GM19035 (cell line): ENCODE results near the gene DENND4A.
"Not testable (repeated sequence)": the region's sequence is repeated elsewhere in the genome, so short reads cannot be mapped to it uniquely, and the experiment has no call there.

Experiments
- ATAC-seq: cut with Tn5 transposase; IDR thresholded peaks from one replicate; pipeline ENCODE4 v1.9.1; 2021; ENCODE audit not compliant: unreplicated experiment

The DENND4A gene

DNA sequence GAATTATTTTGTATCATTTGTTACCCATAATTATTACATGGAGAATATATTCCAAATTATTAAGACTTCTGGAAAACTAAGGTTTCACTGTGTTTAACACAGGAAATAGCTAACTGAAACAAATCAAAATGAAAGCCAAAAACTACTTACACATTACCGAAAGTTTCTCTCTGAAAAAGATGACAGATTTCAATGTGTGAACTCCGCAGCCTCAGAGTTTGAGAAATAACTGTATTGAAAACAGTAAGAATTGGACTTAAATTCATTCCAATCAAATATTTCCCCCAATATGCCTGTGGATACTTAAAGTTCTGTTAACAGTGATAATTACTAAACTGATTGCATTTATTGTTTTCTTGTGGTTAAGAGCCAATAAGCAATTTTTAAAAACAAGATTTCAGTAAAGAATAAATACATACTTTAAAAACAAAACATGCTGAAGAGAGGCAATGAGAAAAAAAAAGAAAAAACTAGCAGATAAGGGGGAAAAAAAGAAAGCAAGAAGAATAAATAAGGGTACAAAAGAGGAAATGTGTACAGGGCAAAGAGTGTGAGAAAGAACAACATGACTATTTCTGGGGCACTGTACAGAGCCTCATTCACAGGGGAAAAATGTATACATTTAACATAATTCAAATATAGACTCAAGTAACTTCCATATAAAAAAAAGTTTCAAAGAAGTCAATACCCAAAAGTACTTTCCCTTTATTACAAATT, 30.7 kb downstream of the DENND4A start:
- no peak for ATAC-seq

DNA sequence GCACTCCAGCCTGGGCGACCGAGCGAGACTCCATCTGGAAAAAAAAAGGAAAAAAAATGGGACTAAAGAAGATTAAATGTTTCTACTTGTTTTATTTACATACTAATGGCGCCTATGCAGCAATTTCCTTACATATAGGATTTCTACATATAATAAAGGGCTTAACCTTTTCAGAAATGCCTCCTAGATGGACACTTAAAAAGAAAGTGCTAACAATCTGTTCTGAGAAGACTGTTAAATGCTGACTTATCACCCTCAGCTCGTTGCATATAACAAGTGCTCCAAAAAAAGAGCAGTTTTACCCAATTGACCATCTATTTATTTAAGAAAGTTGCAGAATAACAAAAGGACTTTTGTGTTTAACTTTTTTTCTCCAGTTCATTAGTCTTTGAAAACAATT, 32.7 kb downstream of the DENND4A start:
- ATAC-seq, result no peak

DNA sequence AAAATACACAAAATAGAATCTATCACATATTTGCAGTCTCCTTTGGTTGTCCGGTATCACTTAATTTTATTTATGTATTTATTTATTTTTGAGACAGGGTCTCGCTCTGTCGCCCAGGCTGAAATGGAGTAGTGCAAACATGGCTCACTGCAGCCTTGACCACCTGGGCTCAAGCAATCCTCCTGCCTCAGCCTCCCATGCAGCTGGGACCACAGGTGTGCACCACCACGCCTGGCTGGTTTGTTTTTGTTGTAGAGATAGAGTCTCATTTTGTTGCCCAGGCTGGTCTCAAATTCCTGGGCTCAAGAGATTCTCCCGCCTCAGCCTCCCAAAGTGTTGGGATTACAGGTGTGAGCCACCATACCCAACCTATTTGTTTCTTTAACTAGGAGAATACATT, 33.9 kb downstream of the DENND4A start:
- ATAC-seq, result no peak

DNA sequence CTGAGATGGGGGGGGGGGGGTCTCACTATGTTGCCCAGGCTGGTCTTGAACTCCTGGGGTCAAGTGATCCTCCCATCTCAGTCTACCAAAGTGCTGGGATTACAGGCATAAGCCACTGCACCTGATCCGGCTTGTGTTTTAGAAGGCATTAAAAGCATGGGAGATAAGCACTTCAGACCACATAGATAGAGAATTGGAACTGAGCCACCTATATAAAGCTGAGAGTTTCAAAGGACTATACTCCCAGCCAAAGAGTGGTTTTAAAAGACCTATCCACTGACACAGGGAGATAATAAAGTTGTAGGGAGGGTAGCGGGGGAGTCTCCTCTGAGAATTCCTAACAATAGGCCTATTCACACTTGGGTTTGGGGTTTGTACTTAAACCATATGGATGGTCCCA, 34.8 kb downstream of the DENND4A start:
- ATAC-seq, result no peak

DNA sequence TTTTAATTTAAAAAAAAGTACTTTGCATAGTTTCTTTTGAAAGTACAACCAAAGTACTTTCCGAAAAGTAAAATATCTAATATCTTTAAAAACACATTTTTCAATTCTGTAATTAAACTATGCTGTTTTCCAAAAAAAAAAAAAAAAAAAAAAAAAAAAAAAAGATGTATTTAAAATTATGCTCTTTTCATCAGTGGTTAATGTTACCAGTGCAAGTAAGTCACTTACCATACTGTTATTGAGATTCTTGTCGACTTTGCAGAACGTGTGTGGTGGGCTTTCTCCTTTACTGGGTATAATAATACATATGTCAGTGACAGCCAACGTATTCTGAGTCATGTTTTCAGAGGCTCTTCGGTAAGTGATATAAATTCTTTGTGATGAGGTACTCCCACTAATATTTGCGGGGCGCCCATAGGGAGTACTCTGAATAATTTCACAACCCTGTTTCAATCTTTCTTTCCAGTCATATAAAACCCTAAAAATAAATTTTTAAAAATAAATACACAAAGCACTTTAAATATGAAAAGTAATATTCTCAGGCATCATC, 39.9 kb downstream of the DENND4A start:
- no peak for ATAC-seq

DNA sequence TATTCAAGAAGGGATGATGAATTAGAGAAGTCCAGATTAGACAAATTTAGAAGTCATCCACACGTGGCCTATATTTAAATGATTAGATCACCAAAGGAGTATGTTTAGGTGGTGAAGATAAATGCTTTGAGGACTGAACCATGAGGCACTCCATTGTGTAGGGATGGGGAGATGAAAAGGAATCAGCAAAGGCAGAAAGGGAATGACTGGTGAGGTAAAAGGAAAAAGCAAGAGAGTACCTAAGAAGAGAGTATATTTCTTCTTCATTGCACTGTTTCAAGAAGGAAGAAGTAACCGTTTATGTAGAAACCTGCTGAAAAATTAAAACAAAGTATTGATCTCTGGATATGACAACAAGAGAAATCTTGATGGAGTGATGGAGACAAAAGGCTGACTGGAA, 40.7 kb downstream of the DENND4A start:
- no peak for ATAC-seq

DNA sequence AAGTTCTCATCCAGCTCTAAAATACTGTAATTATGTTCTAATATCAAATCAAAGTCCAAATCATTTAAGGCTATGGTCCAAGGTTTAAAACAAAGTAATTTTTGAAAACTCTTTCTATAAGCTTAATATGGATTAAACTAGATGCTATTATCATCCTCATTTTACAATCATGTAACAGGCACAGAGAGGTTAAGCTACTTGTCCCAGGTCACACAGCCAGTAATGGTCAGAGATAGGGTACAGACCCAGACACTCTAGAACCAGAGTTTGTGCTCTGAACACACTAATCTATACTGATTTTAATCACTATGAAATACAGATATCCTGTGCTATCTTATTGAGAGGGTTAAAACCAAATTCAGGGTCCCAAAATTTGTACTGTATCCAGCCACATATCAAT, 44.8 kb downstream of the DENND4A start:
- ATAC-seq, result no peak

DNA sequence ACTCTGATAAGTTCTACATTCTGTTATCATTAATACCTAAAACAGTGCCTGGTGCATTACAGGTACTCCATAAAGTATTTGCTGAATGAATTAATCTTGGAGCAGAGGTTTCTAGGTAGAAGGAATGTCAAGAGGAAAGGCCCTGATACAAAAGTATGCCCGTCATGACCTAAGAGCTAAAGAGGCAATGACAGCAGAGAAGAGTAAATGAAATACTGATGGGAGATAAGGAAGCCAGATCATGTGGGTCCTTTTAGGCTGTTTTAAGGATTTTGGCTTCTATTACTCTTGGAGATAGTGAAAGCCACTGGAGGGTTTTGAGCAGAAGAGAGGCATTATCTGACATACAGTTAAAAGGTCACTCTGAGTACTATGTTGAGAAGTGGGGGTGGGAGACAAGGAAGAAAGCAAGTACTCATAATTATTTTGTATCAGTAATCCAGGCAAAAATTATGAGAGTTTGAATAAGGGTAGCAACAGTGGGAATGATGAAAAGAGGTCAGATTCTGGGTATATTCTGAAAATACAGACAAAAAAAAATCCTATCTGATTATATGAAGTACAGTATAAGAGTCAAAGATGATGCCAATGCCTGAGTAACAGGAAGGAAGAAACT, 48.3 kb downstream of the DENND4A start:
- ATAC-seq, result no peak

DNA sequence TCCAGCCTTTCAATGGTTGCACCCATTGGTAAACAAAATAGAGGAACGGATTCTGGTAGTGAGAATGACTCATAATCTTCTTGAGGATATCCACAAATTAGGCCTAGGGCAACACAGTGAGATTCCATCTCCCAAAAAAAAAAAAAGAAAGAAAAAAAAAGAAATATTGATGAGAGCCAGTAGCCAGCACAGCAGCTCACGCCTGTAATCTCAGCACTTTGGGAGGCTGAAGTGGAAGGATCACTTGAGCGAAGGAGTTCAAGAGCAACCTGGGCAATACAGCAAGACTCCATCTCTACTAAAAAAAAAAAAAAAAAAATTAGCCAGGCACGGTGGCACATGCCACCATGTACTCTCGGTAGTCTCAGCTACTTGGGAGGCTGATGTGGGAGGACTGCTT, 51.9 kb downstream of the DENND4A start:
- ATAC-seq, result no peak

DNA sequence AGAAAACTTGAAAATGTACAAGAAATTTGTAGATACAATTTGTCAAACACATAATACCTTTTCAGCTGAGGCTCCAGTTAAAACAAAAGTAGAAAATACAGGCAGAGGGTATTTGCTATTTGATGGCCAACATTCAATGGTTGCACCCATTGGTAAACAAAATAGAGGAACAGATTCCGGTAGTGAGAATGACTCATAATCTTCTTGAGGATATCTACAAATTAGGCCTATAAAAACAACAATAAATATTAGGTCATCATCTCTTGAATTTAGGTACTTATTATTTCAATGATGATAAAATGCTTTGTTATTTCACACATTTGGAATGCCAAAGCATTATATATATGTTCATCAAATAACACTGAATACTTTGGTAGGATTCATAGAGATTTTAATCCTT, 53.4 kb downstream of the DENND4A start:
- ATAC-seq, result no peak

DNA sequence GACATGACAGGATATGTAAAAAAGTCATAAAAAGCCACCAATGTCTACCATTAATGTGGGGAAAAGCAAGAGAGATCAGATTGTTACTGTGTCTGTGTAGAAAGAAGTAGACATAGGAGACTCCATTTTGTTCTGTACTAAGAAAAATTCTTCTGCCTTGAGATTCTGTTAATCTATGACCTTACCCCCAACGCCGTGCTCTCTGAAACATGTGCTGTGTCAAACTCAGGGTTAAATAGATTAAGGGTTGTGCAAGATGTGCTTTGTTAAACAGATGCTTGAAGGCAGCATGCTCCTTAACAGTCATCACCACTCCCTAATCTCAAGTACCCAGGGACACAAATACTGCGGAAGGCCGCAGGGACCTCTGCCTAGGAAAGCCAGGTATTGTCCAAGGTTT, 58.5 kb downstream of the DENND4A start:
- not testable (repeated sequence) for ATAC-seq

DNA sequence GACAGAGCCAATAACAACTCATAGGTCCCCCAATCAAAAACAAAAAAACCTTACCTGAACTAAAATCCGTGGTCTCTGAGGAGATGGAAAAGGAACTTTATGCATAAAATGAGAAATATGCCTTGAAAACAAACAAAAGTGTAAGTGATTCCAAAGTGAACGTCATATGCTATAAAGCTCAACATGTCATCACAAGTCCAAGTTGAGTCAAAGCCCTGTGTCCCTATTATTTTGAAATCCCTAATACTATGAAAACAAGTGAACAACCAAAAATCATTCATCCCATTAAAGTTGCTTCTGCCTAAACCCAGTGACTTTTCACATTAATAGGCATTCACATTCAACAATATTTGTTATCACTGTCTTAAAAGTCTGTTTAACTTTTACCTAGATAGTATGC, 59.4 kb downstream of the DENND4A start:
- ATAC-seq, result no peak

DNA sequence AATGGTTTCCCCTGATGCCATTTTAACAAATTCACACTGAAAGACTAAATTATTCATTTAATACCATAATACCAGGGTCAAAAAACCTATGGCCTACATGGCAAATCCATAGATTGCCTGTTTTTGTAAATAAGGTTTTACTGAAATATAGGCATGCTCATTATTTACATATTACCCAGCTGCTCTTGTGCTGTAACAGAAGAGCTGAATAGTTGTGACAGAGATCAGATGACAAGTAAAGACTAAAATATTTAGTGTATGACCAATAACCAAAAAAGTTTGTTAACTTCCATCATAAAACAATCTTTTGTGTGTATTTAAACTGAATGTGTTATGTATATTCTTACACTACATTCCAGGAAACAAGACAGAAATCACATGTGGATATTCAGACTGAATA, 60.2 kb downstream of the DENND4A start:
- no peak for ATAC-seq

DNA sequence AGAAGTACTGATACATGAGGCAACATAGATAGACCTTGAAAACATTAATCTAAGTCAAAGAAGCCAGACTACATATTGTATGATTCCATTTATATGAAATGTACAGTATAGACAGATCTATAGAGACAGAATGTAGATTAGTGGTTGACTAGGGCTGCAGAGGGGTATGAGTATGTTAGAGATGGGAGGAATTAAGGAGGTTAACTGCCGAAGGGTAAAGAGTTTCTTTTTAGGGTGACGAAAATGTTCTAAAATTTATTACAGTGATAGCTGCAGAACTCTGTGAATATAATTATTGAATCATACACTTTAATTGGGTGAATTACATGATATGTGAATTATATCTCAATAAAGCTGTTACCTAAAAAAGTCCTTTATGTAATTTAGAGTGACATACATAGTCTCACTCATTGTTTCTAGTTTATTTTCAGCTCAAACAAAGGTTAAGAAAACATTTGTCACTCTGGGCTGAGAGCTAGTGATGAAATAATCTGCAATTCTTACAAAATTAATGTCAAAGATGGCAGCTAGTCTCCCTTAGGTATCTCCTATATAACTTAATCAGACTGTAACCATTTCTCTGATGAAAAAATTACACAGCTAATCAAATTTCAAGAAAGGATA, 61.4 kb downstream of the DENND4A start:
- no peak for ATAC-seq

DNA sequence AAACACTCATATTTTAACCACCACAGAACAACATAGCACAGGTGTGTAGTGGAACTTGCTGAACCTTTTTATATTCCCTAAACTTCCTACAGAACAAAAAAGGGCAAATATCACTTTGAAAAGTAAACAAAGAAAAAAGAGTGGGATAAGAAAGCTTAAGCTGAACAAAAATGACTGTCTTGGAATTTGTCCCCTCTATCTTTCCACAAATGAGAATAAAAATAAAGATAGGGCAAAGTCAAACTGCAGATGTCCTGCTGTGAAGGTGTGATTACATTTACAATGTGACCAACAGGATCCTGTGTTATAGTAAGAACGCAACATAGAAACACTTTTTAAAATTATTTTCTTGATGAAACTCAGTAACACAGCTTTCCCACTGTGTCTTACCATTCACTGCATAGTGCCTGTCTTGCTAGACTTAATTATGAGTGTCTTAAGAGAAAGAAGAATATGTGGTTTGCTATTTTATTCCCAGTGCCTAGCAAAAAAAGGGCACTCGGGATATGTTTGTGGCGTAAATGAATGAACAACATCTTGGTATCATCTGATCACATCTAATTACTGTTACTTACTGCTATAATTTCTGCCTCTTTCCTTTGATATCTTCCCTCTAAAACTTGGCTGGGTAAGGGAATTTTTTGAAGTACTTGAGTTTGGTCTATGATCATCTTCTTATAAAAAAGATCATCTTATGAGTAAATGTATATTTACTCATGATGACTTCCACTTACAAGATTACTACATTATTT, 67.5 kb downstream of the DENND4A start:
- no peak for ATAC-seq

DNA sequence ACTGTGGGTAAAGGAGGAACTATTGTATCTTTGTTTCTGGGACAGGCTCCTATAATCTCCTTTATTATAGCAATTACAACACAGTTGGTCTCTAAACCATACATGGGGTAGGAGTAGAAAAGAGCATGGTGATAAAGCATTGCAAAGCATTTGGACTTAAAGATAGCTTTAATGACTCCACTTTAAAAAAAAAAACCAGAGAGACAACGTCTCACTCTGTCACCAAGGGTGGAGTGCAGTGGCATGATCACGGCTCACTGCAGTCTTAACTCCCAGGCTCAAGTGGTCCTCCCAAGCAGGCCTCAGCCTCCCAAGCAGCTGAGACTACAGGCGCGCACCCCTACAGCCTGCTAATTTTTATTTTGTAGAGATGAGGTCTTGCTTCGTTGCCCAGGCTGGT, 68.2 kb downstream of the DENND4A start:
- no peak for ATAC-seq

DNA sequence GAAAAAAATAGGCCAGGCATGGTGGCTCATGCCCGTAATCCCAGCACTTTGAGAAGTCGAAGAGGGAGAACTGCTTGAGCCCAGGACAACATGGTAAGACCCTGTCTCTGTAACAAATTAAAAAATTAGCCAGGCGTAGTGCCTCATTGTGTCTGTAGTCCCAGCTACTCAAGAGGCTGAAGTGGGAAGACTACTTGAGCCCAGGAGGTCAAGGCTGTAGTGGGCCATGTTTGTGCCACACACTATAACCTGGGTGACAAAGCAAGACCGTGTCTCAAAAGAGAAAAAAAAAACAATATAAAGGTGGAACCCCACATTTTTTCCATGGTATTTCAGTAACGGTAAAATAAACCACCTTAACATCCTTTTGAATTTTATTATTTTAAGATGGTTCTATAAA, 69.9 kb downstream of the DENND4A start:
- no peak for ATAC-seq

DNA sequence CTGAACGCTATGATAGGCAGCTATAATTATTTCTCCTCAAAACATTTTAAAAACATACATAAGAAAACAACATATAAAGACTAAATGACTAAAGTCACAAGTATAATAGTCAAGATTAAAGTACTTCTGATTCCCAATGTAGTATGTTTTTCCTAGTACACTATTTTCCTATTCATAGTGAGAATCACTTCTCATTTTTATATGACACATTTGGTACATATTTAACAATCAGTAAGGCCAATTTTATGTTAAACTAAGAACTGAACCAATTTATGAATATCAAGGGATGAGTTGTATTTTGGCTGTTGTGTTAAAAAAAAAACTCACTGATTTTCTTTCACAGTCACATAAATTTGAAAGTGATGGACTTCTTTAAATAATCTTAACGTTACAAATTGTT, 79.7 kb downstream of the DENND4A start:
- ATAC-seq, result no peak

DNA sequence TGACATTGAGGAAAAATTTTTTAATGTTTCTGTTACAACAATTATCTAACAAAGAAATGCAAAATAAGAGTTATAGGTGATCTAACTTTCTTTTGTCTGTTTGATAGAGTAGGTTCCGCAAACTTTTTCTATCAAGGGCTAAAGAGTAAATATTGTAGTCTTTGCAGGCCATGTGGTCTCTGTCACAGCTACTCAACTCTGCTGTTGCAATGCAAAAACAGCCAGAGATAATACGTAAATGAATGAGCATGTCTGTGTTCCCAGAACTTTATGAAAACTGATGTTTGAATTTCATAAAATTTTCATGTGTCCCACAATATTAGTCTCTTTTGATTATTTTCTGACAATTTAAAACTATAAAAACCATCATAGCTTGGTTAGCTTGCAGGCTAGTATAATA, 97.0 kb downstream of the DENND4A start:
- no peak for ATAC-seq

DNA sequence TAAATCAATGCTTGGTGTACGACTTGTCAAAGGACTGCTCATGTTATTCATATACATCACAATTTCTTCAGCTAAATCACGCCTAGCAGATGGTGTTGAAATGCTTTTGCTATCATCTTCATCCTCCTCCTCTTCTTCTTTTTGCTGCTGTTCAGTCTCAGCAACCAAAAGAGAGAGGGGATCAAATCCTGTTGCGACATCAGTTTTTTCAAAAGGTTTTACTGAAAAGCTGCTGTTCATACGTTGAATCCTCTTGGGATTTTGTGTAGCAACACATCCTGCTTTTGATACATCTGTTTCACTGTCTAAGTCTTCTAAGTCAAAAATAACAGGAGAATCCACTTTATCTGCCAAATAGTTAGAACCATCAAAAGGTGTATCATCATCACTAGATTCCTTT, 101.3 kb downstream of the DENND4A start:
- no peak for ATAC-seq

DNA sequence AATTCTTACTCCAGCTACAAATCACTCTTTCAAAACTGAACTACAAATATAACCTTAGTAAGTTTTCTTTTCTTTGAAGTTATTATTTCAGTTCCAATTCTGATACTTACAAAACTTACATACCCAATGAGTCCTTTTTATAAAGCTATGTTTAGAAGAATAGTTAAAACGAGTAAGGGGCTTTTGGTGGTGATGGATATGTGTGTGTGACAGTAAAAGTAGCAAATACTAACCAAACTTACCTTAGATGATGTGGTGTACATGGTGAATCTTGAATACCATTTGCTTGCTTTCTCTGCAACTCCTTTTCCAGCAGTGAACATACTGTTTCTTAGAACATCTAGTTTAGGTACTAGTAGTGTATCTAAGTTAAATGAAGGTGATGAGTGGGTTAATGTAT, 101.9 kb downstream of the DENND4A start:
- ATAC-seq, result no peak

DNA sequence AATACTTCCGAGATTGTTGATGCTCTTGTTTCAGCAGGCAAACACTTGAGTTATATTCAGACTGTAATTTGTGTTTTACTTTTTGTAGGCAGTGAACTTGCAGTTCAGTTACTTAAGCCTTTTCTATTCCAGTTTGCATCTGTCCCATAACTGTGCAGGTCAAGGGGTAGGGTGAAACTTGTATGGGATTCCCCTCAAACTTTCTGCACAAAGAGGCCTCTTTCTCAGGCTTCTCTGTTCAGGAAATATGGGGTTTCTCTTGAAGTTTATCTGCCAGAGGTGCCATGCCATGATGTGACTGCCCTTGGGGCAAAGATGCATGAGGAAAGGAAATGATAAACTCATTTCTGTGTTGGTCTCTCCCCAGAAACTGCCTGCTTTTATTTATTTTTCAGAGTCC, 103.6 kb downstream of the DENND4A start:
- no peak for ATAC-seq
